Fibroblast of lung (primary cell): ENCODE measurements around the gene GRK5. TPM values are rescaled to one million over a fixed set of nuclear protein-coding genes. Genes with fewer than 3 reads are reported as not detected.

Experiments used
- DNase-seq, 2 donors: peaks; one replicate each; pipeline versions ENCODE4 v3.0.0 to v3.0.0-alpha.2; 2010; ENCODE audit warnings: low read depth in 2 of 2
- H2AFZ ChIP-seq: 2 replicates; pipeline ENCODE4 v1.5.1; 2012; ENCODE audit warnings: low read length, control low read depth, inconsistent platforms
- H3K27ac ChIP-seq: 2 replicates; pipeline ENCODE4 v1.5.1; 2011; ENCODE audit warnings: low read length, control low read depth; ENCODE audit not compliant: insufficient read depth
- H3K27me3 ChIP-seq: 2 replicates; pipeline ENCODE4 v1.5.1; 2011; ENCODE audit warnings: mild to moderate bottlenecking, low read length; ENCODE audit not compliant: control insufficient read depth, insufficient read depth
- H3K36me3 ChIP-seq: 2 replicates; pipeline ENCODE4 v1.5.1; 2011; ENCODE audit warnings: low read length; ENCODE audit not compliant: control insufficient read depth, insufficient read depth
- H3K4me1 ChIP-seq: 2 replicates; pipeline ENCODE4 v1.5.1; 2011; ENCODE audit warnings: low read length; ENCODE audit not compliant: control insufficient read depth, insufficient read depth; ENCODE audit errors: extremely low read depth
- H3K4me2 ChIP-seq: 2 replicates; pipeline ENCODE4 v1.5.1; 2011; ENCODE audit warnings: low read length, control low read depth; ENCODE audit not compliant: insufficient read depth; ENCODE audit errors: extremely low read depth
- H3K4me3 ChIP-seq, 4 experiments: fragments of 200-600 bp in 1 of 4; sonication (generic) in 1 of 4; replicated peaks in 1 of 4; 2 replicates each; pipeline ENCODE4 v1.5.1; 2011 to 2016; ENCODE audit warnings: low read length in 4 of 4, low read depth in 3 of 4, mild to moderate bottlenecking in 3 of 4, control low read depth in 2 of 4, inconsistent platforms in 1 of 4, mixed read lengths in 1 of 4; ENCODE audit not compliant: insufficient read depth in 1 of 4; ENCODE audit errors: control extremely low read depth in 1 of 4
- H3K79me2 ChIP-seq: 2 replicates; pipeline ENCODE4 v1.5.1; 2012; ENCODE audit warnings: mild to moderate bottlenecking, low read length, inconsistent platforms; ENCODE audit not compliant: control insufficient read depth, insufficient read depth
- H3K9ac ChIP-seq: 2 replicates; pipeline ENCODE4 v1.5.1; 2011; ENCODE audit warnings: mild to moderate bottlenecking, low read length, control low read depth; ENCODE audit not compliant: insufficient read depth
- H3K9me3 ChIP-seq: 2 replicates; pipeline ENCODE4 v1.5.1; 2012; ENCODE audit warnings: low read depth, low read length; ENCODE audit not compliant: control insufficient read depth, insufficient read depth
- H4K20me1 ChIP-seq: 2 replicates; pipeline ENCODE4 v1.5.1; 2011; ENCODE audit warnings: low read length; ENCODE audit not compliant: control insufficient read depth, insufficient read depth; ENCODE audit errors: extremely low read depth
- CTCF ChIP-seq, 2 donors: IDR thresholded peaks in 1 of 2; conservative IDR thresholded peaks in 1 of 2; 1 replicate in 1 of 2; 2 replicates in 1 of 2; pipeline ENCODE4 v1.5.1; 2011 to 2012; ENCODE audit warnings: low read length in 2 of 2, control low read depth in 1 of 2, inconsistent platforms in 1 of 2, low read depth in 1 of 2, mild to moderate bottlenecking in 1 of 2
- EZH2 ChIP-seq: IDR thresholded peaks from 2 replicates; pipeline ENCODE4 v1.5.1; 2012; ENCODE audit warnings: low read length, control low read depth, mild to moderate bottlenecking; ENCODE audit errors: missing control alignments
- polyA plus RNA-seq, 2 donors: library from polyadenylated mRNA; depleted of rRNA in 1 of 2; stranded (reverse) in 1 of 2; unstranded in 1 of 2; fragments of >200 nt; gene quantifications; 2 replicates each; pipeline ENCODE4 v1.2.1, GENCODE V29; 2011 to 2012; ENCODE audit warnings: missing spikeins in 1 of 2
- total RNA-seq: library from RNA; depleted of rRNA; stranded (reverse); fragments of >200 nt; gene quantifications from 2 replicates; pipeline ENCODE4 v1.2.1, GENCODE V29; 2014

The GRK5 gene
- total and polyA plus RNA-seq, 2 donors (not counting 1 experiment from before 2014, with no cell fraction given), result 24.1 to 90.3 TPM

DNA sequence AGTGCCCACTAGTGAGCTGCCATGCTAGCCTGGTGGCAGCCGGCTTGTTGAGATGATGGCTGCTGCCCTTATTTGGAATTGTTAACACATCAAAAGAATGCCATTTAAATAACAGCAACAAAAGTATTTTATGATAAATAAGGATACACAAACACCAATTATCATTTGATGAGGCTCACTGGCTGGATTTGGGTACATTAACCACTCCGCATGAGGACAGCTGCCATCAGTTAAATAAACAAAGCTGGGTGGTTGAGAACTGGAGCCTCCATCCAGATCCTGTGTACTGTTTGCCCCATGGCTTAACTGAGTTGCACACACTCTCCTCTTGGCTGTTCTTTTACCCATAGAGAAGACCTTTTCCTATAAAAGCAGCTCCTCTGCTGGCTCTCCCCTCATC is 231.3 kb downstream of the GRK5 start:
- no peaks in the 10 kb centered on the region for H3K27me3 ChIP-seq
- H3K4me1 ChIP-seq, result peaks cover 12% of the 10 kb centered on the region
- no peak overlapping the region for H2AFZ ChIP-seq
- no peak overlapping the region for H3K9ac ChIP-seq
- DNase-seq, result no peak
- H3K4me3 ChIP-seq, result no peak overlapping the region
- no peaks in the 10 kb centered on the region for H3K79me2 ChIP-seq
- no peak overlapping the region for H3K27ac ChIP-seq
- no peaks in the 10 kb centered on the region for H4K20me1 ChIP-seq
- peaks cover 21% of the 10 kb centered on the region for H3K36me3 ChIP-seq
- H3K9me3 ChIP-seq, result no peaks in the 10 kb centered on the region
- no peak for TF ChIP-seq CTCF (conservative IDR thresholded peaks at IDR 0.05 in 1 of 2, IDR thresholded peaks at IDR 0.05 in 1 of 2; ENCODE audit: low read depth in 1 of 2, low read length in 2 of 2)
- no peak for TF ChIP-seq EZH2
- H3K4me2 ChIP-seq, result no peak overlapping the region

DNA sequence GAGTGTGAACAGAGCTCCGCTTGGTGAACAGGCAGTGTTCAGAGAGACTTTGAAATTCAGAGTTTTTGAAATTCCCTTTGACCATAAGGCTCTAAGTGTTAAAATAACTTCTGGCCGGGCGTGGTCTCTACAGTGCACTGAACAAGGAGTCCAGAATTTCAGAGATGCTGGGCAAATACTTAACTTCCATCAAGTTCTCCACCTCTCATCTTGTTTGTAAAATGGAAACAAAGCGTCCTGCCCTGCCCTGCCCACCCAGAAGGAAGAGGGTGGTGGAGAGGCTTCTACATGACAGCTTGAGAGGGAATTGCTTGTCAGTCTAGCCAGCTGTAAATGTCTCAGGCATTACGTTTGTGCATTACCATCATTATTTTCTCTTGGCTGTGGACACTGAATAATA is 232.6 kb downstream of the GRK5 start:
- DNase-seq, result no peak
- TF ChIP-seq CTCF (conservative IDR thresholded peaks at IDR 0.05 in 1 of 2, IDR thresholded peaks at IDR 0.05 in 1 of 2; ENCODE audit: low read depth in 1 of 2, low read length in 2 of 2) (no peak), EZH2 (no peak)
- peaks cover 21% of the 10 kb centered on the region for H3K36me3 ChIP-seq

DNA sequence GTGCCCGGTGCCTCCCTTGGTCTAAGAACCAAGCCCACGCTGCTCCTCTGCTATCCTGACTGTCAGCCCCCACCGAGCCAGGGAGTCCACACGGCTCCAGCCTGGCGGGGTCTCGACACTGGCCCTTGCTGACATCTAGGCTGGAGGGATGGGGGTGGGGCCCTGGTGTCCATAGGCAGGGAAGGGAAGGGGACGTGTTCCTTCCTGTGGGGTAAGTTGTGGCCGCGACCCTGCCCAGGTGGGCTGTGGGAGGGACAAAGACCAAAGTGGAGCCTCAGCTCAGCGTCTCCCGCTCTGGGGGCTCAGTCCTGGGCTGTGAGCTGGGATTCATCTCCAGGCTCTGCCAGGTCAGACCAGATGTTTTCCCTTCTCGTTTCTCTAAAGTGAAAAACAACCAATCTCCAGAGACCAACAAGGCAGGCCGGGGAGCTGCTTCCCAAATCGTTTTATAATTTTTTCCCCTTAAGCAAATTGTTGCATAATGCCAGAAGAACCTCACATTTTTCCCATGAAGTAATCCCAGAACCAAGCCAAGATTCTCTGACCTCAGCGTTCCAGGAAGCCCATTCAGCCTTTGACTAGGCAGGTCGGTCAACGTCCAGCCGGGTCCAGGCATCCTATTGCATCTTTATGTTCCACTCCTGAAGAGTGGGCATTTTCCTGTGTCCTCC is 233.9 kb downstream of the GRK5 start:
- Histone ChIP-seq H3K9ac (peak overlapping the region; percentile 60), H4K20me1 (no peaks in the 10 kb centered on the region), H3K79me2 (no peaks in the 10 kb centered on the region), H3K27ac (peak overlapping the region; percentile 84), H3K9me3 (no peaks in the 10 kb centered on the region), H3K4me2 (peak overlapping the region; percentile 30), H3K27me3 (no peaks in the 10 kb centered on the region), H3K4me1 (peaks cover 15% of the 10 kb centered on the region), H3K4me3 (no peak overlapping the region), H3K36me3 (peaks cover 17% of the 10 kb centered on the region), H2AFZ (no peak overlapping the region)
- peak; percentile 82 to 84 for DNase-seq
- TF ChIP-seq EZH2 (no peak), CTCF (conservative IDR thresholded peaks at IDR 0.05 in 1 of 2, IDR thresholded peaks at IDR 0.05 in 1 of 2; ENCODE audit: low read depth in 1 of 2, low read length in 2 of 2) (no peak)

More for the DNA sequence above, 232.6 kb downstream of the GRK5 start:
- H3K79me2 ChIP-seq, result no peaks in the 10 kb centered on the region
- peaks cover 12% of the 10 kb centered on the region for H3K4me1 ChIP-seq
- no peak overlapping the region for H3K4me3 ChIP-seq
- peak overlapping the region; percentile 23 for H3K27ac ChIP-seq
- H3K27me3 ChIP-seq, result no peaks in the 10 kb centered on the region
- no peak overlapping the region for H3K4me2 ChIP-seq
- H2AFZ ChIP-seq, result no peak overlapping the region
- H3K9ac ChIP-seq, result no peak overlapping the region
- H3K9me3 ChIP-seq, result no peaks in the 10 kb centered on the region
- no peaks in the 10 kb centered on the region for H4K20me1 ChIP-seq
